Skeletal muscle satellite cell (primary cell): ENCODE results near the gene WFIKKN1.
"Not testable (repeated sequence)": the region's sequence is repeated elsewhere in the genome, so short reads cannot be mapped to it uniquely, and the experiment has no call there.

Source experiments
- H3K27me3 ChIP-seq: 2 replicates; pipeline ENCODE4 v1.7.0; 2013; ENCODE audit warnings: low read length; ENCODE audit not compliant: control insufficient read depth, insufficient read depth
- H3K36me3 ChIP-seq: 2 replicates; pipeline ENCODE4 v1.7.0; 2013; ENCODE audit warnings: mild to moderate bottlenecking, control low read depth, low read length; ENCODE audit not compliant: insufficient read depth
- H3K4me1 ChIP-seq: 2 replicates; pipeline ENCODE4 v1.7.0; 2013; ENCODE audit warnings: low read length; ENCODE audit not compliant: control insufficient read depth, insufficient read depth
- H3K4me2 ChIP-seq: 2 replicates; pipeline ENCODE4 v1.7.0; 2013; ENCODE audit warnings: mild to moderate bottlenecking, low read length
- H3K4me3 ChIP-seq: 2 replicates; pipeline ENCODE4 v1.7.0; 2013; ENCODE audit warnings: low read length
- H3K9ac ChIP-seq: 2 replicates; pipeline ENCODE4 v1.7.0; 2013; ENCODE audit warnings: mild to moderate bottlenecking, low read depth, low read length, moderate library complexity
- H3K9me3 ChIP-seq: replicated peaks from 2 replicates; pipeline ENCODE4 v1.7.0; 2013; ENCODE audit warnings: mild to moderate bottlenecking, control low read depth, low read length

WFIKKN1 gene

GRCh38 chr16:597655-598054, 33.1 kb upstream of the WFIKKN1 start:
- H3K36me3 ChIP-seq, H3K4me1 ChIP-seq: not testable (repeated sequence)

GRCh38 chr16:598823-599739, 31.7 kb upstream of the WFIKKN1 start:
- Histone ChIP-seq H3K4me3 (no peak overlapping the region), H3K36me3 (peaks cover 5% of the 10 kb centered on the region), H3K9me3 (no peaks in the 10 kb centered on the region), H3K27me3 (no peaks in the 10 kb centered on the region), H3K4me2 (no peak overlapping the region), H3K9ac (no peak overlapping the region), H3K4me1 (no peaks in the 10 kb centered on the region)

More at GRCh38 chr16:597655-598054, 33.1 kb upstream of the WFIKKN1 start:
- not testable (repeated sequence) for H3K4me3 ChIP-seq, H3K27me3 ChIP-seq, H3K9ac ChIP-seq, H3K9me3 ChIP-seq, H3K4me2 ChIP-seq

GRCh38 chr16:600781-601180, 30.0 kb upstream of the WFIKKN1 start:
- no peak overlapping the region for H3K9ac ChIP-seq
- H3K4me2 ChIP-seq, result no peak overlapping the region
- H3K4me1 ChIP-seq, result no peaks in the 10 kb centered on the region
- no peaks in the 10 kb centered on the region for H3K27me3 ChIP-seq
- H3K4me3 ChIP-seq, result no peak overlapping the region
- H3K36me3 ChIP-seq, result peaks cover 5% of the 10 kb centered on the region
- no peaks in the 10 kb centered on the region for H3K9me3 ChIP-seq

GRCh38 chr16:603933-604332, 26.9 kb upstream of the WFIKKN1 start:
- Histone ChIP-seq H3K4me1 (no peaks in the 10 kb centered on the region), H3K36me3 (peaks cover 3% of the 10 kb centered on the region), H3K9me3 (no peaks in the 10 kb centered on the region), H3K4me2 (no peak overlapping the region), H3K27me3 (no peaks in the 10 kb centered on the region), H3K4me3 (no peak overlapping the region), H3K9ac (no peak overlapping the region)

GRCh38 chr16:606656-607307, 24.0 kb upstream of the WFIKKN1 start:
- no peak overlapping the region for H3K9ac ChIP-seq
- H3K4me1 ChIP-seq, result no peaks in the 10 kb centered on the region
- no peaks in the 10 kb centered on the region for H3K36me3 ChIP-seq
- no peaks in the 10 kb centered on the region for H3K27me3 ChIP-seq
- H3K9me3 ChIP-seq, result no peaks in the 10 kb centered on the region
- no peak overlapping the region for H3K4me3 ChIP-seq
- no peak overlapping the region for H3K4me2 ChIP-seq

GRCh38 chr16:608019-608418, 22.8 kb upstream of the WFIKKN1 start:
- Histone ChIP-seq H3K9ac (no peak overlapping the region), H3K4me3 (no peak overlapping the region), H3K36me3 (no peaks in the 10 kb centered on the region), H3K4me1 (no peaks in the 10 kb centered on the region), H3K4me2 (no peak overlapping the region), H3K27me3 (no peaks in the 10 kb centered on the region), H3K9me3 (no peaks in the 10 kb centered on the region)

GRCh38 chr16:609316-609715, 21.5 kb upstream of the WFIKKN1 start:
- Histone ChIP-seq H3K4me1 (no peaks in the 10 kb centered on the region), H3K36me3 (no peaks in the 10 kb centered on the region), H3K4me3 (no peak overlapping the region), H3K9ac (no peak overlapping the region), H3K9me3 (no peaks in the 10 kb centered on the region), H3K4me2 (no peak overlapping the region), H3K27me3 (no peaks in the 10 kb centered on the region)

GRCh38 chr16:609984-610383, 20.8 kb upstream of the WFIKKN1 start:
- Histone ChIP-seq H3K9ac (no peak overlapping the region), H3K27me3 (no peaks in the 10 kb centered on the region), H3K4me2 (no peak overlapping the region), H3K4me3 (no peak overlapping the region), H3K9me3 (no peaks in the 10 kb centered on the region), H3K4me1 (no peaks in the 10 kb centered on the region), H3K36me3 (no peaks in the 10 kb centered on the region)

- Histone ChIP-seq H3K4me3 (no peak overlapping the region), H3K9ac (no peak overlapping the region), H3K27me3 (no peaks in the 10 kb centered on the region), H3K4me1 (no peaks in the 10 kb centered on the region), H3K9me3 (no peaks in the 10 kb centered on the region), H3K4me2 (no peak overlapping the region), H3K36me3 (no peaks in the 10 kb centered on the region)
Measured at GRCh38 chr16:610513-611381, 20.0 kb upstream of the WFIKKN1 start.

GRCh38 chr16:615122-615521, 15.7 kb upstream of the WFIKKN1 start:
- Histone ChIP-seq H3K27me3 (no peaks in the 10 kb centered on the region), H3K36me3 (no peaks in the 10 kb centered on the region), H3K4me2 (no peak overlapping the region), H3K4me1 (no peaks in the 10 kb centered on the region), H3K9ac (no peak overlapping the region), H3K9me3 (no peaks in the 10 kb centered on the region), H3K4me3 (no peak overlapping the region)
